SU-DHL-6 (cell line): Measurements from ENCODE around the gene HLA-DPB1.
A peak's percentile ranks its signal among the peaks of the same experiment; 100 is the strongest.

Source experiments
- H2AFZ ChIP-seq: fragments of 200-600 bp; sonication (generic); 2 replicates; pipeline ENCODE4 v1.6.1; 2014; ENCODE audit warnings: low read depth, mild to moderate bottlenecking, moderate library complexity, mixed read lengths, antibody characterized with exemption, low read length; ENCODE audit not compliant: severe bottlenecking
- H3F3A ChIP-seq: fragments of 200-600 bp; shearing (Covaris generic); 2 replicates; pipeline ENCODE4 v1.6.0; 2016; ENCODE audit warnings: antibody characterized with exemption, mild to moderate bottlenecking; ENCODE audit not compliant: insufficient read depth
- H3K27ac ChIP-seq: fragments of 200-600 bp; sonication (generic); 2 replicates; pipeline ENCODE4 v1.5.1; 2016; ENCODE audit warnings: low read depth, mild to moderate bottlenecking, low read length, moderate library complexity, mixed read lengths
- H3K27me3 ChIP-seq: fragments of 200-600 bp; sonication (generic), shearing (Covaris generic); 2 replicates; pipeline ENCODE4 v1.6.0; 2014; ENCODE audit warnings: mild to moderate bottlenecking, low read length
- H3K36me3 ChIP-seq: fragments of 200-600 bp; sonication (generic); 2 replicates; pipeline ENCODE4 v1.6.1; 2014; ENCODE audit warnings: mild to moderate bottlenecking, low read length, mixed read lengths
- H3K4me2 ChIP-seq: fragments of 300-600, 200-600 bp; shearing (Covaris generic), sonication (generic); 2 replicates; pipeline ENCODE4 v1.6.0; 2014; ENCODE audit warnings: low read length, low read depth, mild to moderate bottlenecking; ENCODE audit not compliant: poor library complexity, severe bottlenecking
- H3K4me3 ChIP-seq: fragments of 200-600 bp; sonication (generic); 2 replicates; pipeline ENCODE4 v1.5.1; 2014; ENCODE audit warnings: antibody characterized with exemption, low read length, mild to moderate bottlenecking, mixed read lengths; ENCODE audit not compliant: insufficient read depth, poor library complexity, severe bottlenecking
- H3K79me2 ChIP-seq: fragments of 200-600 bp; sonication (generic); 2 replicates; pipeline ENCODE4 v1.6.1; 2014; ENCODE audit warnings: mild to moderate bottlenecking, low read length, moderate library complexity; ENCODE audit not compliant: insufficient read depth
- H3K9ac ChIP-seq: fragments of 200-600 bp; sonication (generic); 2 replicates; pipeline ENCODE4 v1.7.0; 2014; ENCODE audit warnings: mild to moderate bottlenecking, low read length
- H3K9me2 ChIP-seq: fragments of 200-600 bp; sonication (generic); replicated peaks from 2 replicates; pipeline ENCODE4 v1.6.1; 2014; ENCODE audit warnings: low read length; ENCODE audit not compliant: insufficient read depth
- H3K9me3 ChIP-seq: fragments of 200-600 bp; sonication (generic); 2 replicates; pipeline ENCODE4 v1.6.1; 2014; ENCODE audit warnings: low read length, mixed read lengths; ENCODE audit not compliant: insufficient read depth
- H4K20me1 ChIP-seq: fragments of 200-600 bp; sonication (generic); 2 replicates; pipeline ENCODE4 v1.6.1; 2014; ENCODE audit warnings: low read depth, mild to moderate bottlenecking, antibody characterized with exemption, low read length, moderate library complexity, mixed read lengths
- CTCF ChIP-seq: fragments of 200-600 bp; sonication (generic); IDR thresholded peaks from one replicate; pipeline ENCODE4 v1.5.1; 2017; ENCODE audit warnings: antibody characterized with exemption, mild to moderate bottlenecking, low read length, moderate library complexity; ENCODE audit not compliant: insufficient read depth, poor library complexity, severe bottlenecking
- EZH2phosphoT487 ChIP-seq: fragments of 200-600 bp; sonication (generic), shearing (Covaris generic); conservative IDR thresholded peaks from 2 replicates; pipeline ENCODE4 v1.6.1; 2018; ENCODE audit warnings: mild to moderate bottlenecking, antibody characterized with exemption, low read length, moderate library complexity, mixed read lengths

HLA-DPB1 gene

DNA sequence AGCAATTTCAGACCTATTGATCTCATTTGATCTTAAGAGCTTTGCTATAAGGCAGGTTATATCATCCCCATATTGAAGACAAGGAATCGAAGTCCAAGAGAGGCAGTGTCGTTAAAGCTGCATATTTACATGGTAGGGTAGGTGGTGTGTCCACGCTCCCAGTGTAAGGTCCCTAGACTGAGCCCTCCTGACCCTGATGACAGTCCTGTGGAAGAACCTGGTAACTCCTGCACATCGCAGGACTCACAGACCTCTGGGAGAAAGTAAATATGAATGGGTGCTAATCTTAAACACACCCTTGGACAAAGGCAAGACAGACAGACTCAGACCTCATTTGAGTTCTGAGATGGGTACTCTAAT is 602 bp upstream of the HLA-DPB1 start:
- TF ChIP-seq EZH2phosphoT487 = no peak
- TF ChIP-seq CTCF = no peak
- H3K36me3 ChIP-seq = peaks cover 6% of the 10 kb centered on the region; the same call in 1 of the 2 replicates
- H2AFZ ChIP-seq = peak overlapping the region; percentile 63
- peak overlapping the region; percentile 70 for H3K9ac ChIP-seq
- no peaks in the 10 kb centered on the region for H3K27me3 ChIP-seq
- H3K9me2 ChIP-seq = no peaks in the 10 kb centered on the region
- H3F3A ChIP-seq = peaks cover 39% of the 10 kb centered on the region
- peak overlapping the region; percentile 78 for H3K4me3 ChIP-seq
- H3K79me2 ChIP-seq = peaks cover 64% of the 10 kb centered on the region
- peak overlapping the region; percentile 92 for H3K4me2 ChIP-seq
- H4K20me1 ChIP-seq = no peaks in the 10 kb centered on the region
- H3K9me3 ChIP-seq = no peaks in the 10 kb centered on the region
- peak overlapping the region; percentile 78 for H3K27ac ChIP-seq

DNA sequence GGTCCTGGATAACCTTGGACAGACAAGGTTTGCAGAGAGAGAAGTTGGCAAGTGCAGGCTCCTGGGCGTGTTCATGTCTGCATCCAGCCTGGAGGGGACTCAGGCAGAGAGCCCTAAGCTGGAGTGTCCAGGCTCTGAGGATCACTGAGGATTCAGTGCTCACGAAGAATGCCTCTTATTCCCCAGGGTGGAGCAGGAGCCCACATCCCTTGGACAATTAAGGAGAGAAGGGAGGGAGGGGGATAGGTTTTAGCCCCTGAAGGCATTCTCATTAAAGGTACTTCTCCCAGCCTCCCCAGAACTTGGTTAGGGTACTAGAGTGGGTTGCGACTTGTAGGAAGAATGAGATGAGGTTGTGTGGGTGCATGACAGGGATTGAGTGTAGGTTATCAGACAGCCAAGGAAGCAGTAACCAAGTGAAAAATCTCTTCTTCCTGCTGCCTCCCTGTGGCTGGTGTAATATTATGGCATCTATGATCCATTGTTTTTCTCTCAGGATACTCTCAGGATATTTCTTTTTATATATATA is 680 bp downstream of the HLA-DPB1 start:
- H3F3A ChIP-seq = peaks cover 28% of the 10 kb centered on the region
- peak overlapping the region; percentile 78 for H3K27ac ChIP-seq
- peak overlapping the region; percentile 70 for H3K9ac ChIP-seq
- peaks cover 57% of the 10 kb centered on the region for H3K79me2 ChIP-seq
- H2AFZ ChIP-seq = no peak overlapping the region
- TF ChIP-seq CTCF (no peak), EZH2phosphoT487 (no peak)
- no peaks in the 10 kb centered on the region for H3K9me3 ChIP-seq
- H4K20me1 ChIP-seq = no peaks in the 10 kb centered on the region
- H3K27me3 ChIP-seq = no peaks in the 10 kb centered on the region
- no peaks in the 10 kb centered on the region for H3K9me2 ChIP-seq
- peak overlapping the region; percentile 78 for H3K4me3 ChIP-seq
- H3K4me2 ChIP-seq = peak overlapping the region; percentile 92
- H3K36me3 ChIP-seq = no peaks in the 10 kb centered on the region

GRCh38 chr6:33077908-33078307 is 2.1 kb downstream of the HLA-DPB1 start:
- peak overlapping the region; percentile 47 for H3K4me2 ChIP-seq
- 0 out of 2 replicates have a peak overlapping the region, but pooled peaks have one; percentile 9 for H3K27ac ChIP-seq
- H3K79me2 ChIP-seq = peaks cover 43% of the 10 kb centered on the region
- H3F3A ChIP-seq = peaks cover 27% of the 10 kb centered on the region
- H3K4me3 ChIP-seq = peak overlapping the region; percentile 4
- no peaks in the 10 kb centered on the region for H4K20me1 ChIP-seq
- peak overlapping the region; percentile 24; the same call in 1 of the 2 replicates for H3K9ac ChIP-seq
- no peak overlapping the region for H2AFZ ChIP-seq
- no peaks in the 10 kb centered on the region for H3K9me3 ChIP-seq
- H3K27me3 ChIP-seq = no peaks in the 10 kb centered on the region
- no peaks in the 10 kb centered on the region for H3K36me3 ChIP-seq
- TF ChIP-seq EZH2phosphoT487 (no peak), CTCF (no peak)
- H3K9me2 ChIP-seq = no peaks in the 10 kb centered on the region
